HG03025 (cell line): ENCODE results near the gene DIP2B.
"Not testable (repeated sequence)": the region's sequence is repeated elsewhere in the genome, so short reads cannot be mapped to it uniquely, and the experiment has no call there.

Experiments used
- ATAC-seq: cut with Tn5 transposase; IDR thresholded peaks from one replicate; pipeline ENCODE4 v1.9.1; 2021; ENCODE audit warnings: mild to moderate bottlenecking, moderate library complexity; ENCODE audit not compliant: unreplicated experiment, low FRiP score

DIP2B gene, protein sequence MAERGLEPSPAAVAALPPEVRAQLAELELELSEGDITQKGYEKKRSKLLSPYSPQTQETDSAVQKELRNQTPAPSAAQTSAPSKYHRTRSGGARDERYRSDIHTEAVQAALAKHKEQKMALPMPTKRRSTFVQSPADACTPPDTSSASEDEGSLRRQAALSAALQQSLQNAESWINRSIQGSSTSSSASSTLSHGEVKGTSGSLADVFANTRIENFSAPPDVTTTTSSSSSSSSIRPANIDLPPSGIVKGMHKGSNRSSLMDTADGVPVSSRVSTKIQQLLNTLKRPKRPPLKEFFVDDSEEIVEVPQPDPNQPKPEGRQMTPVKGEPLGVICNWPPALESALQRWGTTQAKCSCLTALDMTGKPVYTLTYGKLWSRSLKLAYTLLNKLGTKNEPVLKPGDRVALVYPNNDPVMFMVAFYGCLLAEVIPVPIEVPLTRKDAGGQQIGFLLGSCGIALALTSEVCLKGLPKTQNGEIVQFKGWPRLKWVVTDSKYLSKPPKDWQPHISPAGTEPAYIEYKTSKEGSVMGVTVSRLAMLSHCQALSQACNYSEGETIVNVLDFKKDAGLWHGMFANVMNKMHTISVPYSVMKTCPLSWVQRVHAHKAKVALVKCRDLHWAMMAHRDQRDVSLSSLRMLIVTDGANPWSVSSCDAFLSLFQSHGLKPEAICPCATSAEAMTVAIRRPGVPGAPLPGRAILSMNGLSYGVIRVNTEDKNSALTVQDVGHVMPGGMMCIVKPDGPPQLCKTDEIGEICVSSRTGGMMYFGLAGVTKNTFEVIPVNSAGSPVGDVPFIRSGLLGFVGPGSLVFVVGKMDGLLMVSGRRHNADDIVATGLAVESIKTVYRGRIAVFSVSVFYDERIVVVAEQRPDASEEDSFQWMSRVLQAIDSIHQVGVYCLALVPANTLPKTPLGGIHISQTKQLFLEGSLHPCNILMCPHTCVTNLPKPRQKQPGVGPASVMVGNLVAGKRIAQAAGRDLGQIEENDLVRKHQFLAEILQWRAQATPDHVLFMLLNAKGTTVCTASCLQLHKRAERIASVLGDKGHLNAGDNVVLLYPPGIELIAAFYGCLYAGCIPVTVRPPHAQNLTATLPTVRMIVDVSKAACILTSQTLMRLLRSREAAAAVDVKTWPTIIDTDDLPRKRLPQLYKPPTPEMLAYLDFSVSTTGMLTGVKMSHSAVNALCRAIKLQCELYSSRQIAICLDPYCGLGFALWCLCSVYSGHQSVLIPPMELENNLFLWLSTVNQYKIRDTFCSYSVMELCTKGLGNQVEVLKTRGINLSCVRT (N-terminal part only)

DNA sequence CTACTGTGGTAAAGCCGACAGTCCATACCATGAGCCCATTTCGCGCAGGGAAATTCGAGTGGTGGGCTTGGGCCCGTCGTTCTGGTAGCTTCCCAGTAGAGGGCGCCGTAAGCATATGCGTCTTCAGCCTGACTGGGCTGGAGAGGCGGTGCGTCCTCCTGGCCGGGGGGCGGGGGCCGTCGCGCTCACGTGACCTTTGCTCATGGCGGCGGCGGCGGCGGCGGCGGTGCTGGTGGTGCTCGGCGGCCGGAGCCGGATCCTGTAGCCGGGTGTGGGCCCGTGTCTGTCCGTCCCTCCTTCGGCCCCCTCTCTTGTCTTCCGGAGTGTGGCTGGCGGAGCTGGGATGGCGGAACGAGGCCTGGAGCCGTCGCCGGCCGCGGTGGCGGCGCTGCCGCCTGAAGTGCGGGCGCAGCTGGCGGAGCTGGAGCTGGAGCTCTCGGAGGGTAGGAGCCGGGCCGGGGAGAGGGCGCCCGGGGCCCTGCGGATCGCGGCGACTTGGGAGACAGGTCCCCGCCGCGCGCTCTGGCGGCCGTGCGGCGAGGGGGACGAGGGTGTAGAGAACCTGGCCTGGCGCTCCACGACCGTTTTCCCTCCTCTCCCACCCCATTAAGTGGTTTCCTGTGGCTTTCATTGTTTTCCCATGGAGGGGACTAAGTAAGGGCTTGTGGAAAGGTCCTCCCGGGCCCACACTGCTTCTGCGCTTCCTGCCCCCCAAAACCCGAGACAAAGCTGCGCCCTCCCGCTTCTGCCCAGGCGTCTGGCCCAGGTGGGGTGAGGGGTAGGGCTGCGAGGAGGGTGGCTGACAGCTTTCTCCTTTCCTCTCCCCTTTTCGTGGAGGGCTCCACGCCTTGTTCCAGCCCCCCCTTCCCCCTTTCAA, at the start of gene DIP2B:
TSS of gene DIP2B (plus strand) at position 188 of the 877 bp plus-strand sequence. CDS start at position 344, 156 bp downstream.
- ATAC-seq: peak; percentile 60

DNA sequence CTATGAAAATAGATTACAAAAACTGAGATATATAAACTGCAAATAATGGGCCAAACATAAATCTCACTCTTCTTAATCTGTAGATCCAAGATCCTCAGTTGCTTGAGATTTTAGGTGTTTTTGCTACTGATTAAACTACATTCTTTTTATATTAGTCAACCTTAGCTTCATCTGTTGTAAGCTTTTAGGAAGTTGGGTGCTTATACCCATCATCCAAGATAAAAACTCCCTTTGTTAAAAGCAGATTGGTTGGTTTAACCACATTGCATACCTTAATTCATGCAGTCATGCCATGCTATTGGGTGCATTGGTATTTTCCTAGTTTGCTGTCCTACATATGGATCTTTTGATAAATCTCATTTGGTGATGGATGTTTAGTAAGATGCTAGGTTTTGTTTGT, 46.2 kb upstream of the DIP2B start:
- ATAC-seq: no peak

DNA sequence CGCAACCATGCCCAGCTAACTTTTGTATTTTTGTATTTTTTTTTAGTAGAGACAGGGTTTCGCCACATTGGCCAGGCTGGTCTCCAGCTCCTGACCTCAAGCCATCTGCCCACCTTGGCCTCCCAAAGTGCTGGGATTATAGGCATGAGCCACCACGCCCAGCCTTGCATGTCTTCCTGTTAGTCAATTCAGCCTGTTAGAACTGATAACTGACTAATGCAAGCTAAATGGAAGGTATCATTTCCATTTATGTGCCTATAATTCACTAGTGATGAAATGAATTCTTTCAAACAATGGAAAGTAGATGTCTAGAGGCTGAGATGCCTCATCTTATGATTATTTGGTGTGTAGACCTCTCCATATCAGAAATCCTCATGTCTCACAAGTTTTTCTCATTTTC, 37.3 kb upstream of the DIP2B start:
- ATAC-seq: no peak

DNA sequence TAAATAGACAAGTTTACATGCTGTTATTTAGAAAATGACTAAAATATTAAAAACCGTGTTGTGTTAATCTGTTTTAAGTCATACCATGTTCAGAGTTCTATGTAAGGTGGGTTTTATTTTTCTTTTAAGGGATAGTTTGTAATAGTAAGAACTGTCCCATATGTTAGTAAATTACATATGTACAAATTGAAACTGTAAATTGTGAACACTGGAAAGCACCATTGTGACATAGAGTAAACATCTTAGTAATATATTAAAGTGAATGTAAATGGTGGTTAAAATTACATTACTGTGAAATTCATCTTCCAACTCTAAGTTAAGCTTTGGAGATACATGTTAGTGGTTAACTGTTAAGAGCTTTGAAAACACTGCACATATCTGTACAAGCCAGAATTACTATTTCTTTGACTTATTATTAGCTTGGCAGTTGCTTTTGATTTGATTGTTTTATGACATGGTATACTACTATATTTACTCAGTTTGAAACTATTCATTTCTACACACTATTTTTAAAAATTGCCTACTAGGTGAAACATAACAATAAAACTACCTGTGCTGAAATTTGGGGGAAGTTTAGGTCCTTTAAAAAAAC, 27.4 kb upstream of the DIP2B start:
- ATAC-seq: no peak

DNA sequence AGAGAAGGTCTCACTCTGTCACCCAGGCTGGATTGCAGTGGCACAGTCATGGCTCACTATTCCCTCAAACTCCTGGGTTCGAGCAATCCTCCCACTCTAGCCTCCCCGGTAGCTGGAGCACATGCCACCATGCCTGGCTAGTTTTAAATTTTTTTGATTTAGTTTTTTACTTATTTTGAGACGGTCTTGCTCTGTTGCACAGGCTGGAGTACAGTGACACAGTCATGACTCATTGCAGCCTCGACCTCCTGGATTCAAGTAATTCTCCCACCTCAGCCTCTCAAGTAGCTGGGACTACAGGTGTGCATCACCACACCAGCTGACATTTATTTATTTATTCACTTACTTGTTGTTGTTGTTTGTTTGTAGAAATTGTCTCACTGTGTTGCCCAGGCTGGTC, 22.2 kb upstream of the DIP2B start:
- ATAC-seq: no peak

DNA sequence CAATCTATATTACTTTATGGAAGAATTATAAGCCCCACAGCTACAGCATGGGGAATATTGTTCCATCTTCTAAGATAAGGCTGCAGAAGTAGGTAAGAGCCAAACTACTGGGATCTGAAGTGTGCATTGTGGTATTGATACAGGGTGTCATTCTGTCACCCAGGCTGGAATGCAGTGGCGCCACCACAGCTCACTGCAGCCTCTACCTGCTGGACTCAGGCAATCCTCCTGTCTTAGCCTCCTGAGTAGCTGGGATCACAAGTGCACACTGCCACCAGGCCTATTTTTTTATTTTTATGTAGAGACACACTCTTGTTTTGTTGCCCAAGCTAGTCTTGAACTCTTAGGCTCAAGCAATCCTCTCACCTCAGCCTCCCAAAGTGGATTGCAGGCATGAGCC, 21.3 kb upstream of the DIP2B start:
- ATAC-seq: no peak

DNA sequence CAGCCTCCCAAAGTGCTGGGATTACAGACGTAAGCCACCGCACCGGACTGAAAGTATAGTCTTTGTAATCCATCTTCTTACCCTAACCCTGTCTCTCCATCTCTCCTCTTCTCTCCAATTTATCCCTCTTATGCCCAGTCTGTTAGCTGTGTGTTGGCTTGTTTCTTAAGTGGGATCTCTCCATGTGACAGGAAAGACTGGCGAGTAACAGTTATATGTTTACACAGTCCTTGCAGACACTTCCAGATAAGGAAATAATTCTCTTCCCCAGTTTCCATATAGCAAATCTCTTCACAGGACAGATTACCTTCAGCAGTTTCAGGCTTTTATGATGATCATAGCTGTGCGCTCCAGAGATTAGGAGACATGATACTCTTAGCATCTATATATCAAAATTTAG, 16.0 kb upstream of the DIP2B start:
- no peak for ATAC-seq

DNA sequence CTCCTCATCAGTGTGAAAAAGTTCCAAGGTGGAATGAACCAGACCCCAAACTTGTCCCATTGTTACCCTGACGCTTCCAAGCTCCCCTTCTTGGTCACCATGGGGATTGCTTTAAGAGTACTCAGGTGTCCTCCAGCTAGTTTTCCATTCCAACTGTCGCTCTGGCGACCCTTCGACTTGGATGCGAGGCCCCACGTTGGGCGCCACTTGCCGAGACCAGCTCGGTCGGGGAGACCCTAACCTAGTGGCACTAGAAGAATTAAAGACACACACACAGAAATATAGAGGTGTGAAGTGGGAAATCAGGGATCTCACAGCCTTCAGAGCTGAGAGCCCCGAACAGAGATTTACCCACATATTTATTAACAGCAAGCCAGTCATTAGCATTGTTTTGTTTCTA, 6.7 kb upstream of the DIP2B start:
- ATAC-seq: not testable (repeated sequence)

DNA sequence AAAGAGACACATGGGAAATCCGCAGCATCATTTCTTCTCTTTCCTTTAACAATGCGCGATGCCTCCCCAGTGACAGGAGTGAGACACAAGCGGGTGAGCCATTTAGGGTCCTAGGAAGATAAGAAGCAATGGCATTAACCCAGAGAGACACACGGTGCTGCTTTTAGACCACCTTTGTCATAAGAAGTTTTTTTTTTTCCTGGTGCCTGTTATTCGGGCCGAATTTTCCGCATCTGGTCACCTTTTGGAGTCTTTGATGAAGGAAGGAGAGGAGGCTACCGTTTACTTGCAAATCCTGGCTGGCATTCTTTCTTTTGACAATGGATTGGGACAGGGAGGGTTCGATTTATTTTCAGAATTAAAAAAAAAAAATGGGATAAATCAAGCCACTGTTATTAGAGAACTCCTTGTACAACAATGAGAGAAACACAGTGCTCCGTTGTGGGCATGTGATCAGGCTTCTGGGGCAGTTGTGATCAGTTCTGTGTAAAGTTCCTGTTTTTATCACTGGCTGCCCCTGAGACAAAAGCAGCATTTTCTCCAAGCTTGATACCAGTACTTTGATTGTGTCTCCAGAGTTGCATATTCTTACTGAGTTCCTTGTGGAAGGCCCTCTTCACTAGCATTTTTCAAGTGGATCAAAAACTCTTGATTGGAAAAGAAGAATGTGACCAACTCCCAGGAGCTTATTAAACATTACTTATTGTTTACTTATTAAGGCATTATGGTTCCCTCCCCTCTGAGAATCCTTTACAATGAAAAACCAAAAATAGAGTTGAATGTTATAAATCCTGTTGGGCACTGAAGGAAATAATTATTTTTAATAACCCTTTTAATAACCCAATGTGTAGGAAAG, 1.1 kb downstream of the DIP2B start:
- peak; percentile 6 for ATAC-seq

DNA sequence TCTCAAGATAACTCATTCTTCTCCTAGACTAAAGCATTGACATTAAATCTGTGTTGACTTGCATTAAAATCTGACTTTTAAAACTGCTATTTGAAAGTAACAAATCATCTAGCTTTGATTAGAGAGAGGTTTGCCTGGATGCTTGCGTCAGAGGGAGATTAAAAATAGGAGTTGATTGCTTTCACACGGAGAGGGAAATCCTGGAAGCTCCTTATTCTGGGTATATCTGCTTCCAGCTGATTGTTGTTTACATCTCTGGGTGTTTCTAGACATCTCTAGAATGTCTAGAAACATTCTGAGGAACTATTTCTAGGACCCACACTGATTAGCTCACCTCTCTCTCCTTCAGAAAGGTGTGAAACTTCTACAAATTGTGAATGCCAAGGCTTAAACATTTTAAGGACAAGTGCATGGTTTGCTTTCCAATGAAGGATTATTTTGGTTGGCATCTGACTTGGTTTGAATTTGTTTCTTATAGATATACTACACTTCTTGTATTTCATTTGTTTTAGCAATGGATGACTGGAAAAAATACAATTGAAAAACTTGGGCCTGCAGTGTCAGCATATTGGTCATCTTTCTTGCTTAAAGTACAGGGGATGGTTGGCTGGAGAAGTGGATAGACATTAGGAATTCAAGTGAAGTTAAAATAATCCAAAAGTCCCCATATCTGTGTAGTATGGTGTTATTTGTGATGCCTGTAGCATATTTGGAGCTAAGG, 2.1 kb downstream of the DIP2B start:
- ATAC-seq: no peak

DNA sequence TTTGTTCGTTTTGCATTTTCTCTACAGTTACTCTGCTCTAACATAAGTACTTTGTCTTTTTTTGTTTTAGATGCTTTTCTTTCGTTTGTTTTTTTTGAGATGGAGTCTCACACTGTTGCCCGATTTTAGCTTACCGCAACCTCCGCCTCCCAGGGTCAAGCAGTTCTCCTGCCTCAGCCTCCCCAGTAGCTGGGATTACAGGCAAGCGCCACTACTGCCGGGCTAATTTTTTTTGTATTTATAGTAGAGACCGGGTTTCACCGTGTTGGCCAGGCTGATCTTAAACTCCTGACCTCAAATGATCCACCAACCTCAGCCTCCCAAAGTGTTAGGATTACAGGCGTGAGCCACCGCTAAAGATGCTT, 2.7 kb downstream of the DIP2B start:
- ATAC-seq: no peak

DNA sequence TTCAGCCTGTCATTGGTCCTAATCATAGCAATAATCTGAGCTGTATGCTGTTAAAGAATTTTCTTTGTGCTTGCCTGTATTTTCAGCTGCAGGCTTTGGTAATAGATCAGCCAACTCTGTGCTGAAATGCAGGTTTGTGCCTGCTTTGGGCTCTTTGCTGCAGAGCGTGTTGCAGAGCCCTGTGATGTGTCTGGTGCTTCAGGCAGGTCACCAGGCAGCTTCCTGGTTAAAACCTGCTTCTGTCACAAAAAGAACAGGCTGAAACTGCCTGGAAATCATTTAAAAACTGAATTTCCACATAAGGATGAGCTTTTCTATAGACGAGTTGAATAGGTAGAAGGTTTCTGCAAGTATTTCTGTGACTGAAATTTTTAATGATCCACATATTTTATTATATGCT, 3.1 kb downstream of the DIP2B start:
- ATAC-seq: no peak

DNA sequence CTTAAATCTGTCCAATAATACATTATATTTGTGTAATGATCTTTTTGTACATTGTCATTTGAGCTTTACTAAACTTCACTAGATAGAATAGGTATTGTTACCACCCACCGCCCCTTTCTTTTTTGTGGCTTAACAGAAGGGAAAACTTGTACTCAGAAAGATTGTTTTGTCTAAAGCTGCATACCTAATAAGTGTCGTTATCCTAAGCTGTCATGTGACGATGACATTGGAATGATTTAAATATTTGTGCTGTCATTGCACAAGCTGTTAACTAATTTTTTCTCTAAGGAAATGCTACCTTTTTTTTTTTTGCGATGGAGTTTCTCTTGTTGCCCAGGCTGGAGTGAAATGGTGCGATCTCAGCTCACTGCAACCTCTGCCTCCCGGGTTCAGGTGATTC, 3.6 kb downstream of the DIP2B start:
- ATAC-seq: no peak

DNA sequence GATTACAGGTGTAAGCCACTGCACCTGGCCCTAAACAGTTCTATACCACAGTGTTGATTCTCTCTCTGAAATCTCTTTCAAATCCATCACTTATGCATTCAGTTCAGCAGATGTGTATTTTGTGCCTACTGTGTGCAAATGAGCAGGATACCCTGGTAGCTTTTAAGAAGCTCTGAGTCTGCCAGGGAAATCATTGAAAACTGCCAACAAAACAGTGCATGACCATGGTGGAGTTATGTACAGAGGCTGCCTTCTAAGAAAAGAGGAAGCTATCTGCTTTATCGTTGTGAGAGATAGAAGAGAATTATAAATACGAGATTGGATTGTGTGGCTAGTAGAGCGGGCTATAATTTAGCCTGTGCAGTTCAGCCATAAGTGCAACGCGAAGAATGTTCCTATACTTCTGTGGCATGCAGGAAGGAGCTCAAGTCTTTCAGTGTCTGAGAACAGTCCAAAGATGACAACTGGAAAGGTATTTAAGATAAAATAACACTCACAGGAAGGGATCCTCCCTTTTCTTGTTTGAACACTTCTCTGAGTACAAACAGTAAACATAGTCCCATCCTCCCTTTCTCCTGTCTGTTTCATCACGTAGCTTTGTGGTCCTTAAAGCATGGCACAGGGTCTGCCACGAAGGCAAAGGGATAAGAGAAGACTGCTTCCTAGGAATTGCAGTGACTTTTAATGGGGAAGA, 4.3 kb downstream of the DIP2B start:
- no peak for ATAC-seq

DNA sequence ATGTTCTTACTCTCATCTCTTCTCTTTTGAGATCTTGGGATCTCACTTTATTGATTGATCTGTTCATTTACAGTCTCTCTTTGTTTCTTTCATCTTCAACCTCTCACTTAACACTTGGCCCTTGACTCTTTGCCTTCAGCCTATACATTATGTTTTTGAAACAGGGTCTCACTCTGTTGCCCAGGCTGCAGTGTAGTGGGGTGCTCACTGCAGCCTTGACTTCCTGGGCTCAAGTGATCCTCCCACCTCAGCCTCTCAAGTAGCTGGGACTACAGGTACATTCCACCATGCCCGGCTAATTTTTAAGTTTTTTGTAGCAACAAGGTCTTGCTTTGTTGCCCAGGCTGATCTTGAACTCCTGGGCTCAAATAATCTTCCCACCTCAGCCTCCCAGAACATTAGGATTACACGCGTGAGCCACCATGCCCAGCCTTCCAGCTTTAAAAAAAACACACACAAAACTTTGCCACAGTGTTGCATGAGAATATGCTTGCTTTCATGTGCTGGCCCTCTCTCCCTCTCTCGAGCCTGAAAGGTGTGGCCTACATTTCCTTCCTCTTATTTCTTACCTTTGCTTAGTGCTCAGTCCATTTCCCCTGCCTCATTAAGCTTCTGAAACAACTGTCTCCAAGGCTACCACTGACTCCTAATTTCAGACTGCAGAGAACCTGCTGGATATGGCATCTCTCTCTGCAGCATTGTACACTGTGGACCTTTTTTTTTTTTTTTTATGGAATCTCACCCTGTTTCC, 9.9 kb downstream of the DIP2B start:
- no peak for ATAC-seq

DNA sequence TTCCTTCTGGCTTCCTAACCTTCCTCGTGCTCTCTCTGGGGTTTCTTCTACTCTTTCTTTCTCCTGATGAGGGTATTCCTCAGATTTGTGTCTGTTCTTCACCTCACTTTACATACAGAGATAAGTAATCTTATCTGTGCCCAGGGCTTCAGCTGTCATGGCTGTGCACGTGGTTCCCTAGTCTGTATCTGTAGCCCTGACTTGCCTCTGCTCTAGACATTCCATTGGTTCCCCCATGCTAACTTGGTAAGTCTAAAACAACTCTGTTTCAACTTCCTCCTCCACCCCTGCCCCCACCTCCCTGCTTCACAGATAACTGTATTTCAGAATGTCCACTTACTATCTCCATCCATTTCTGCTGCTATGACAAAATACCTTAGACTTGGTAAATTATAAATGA, 10.8 kb downstream of the DIP2B start:
- ATAC-seq: no peak
